GM18951 (cell line): ENCODE measurements around the gene TTLL1.
A peak's percentile ranks its signal among the peaks of the same experiment; 100 is the strongest.
"Not testable (repeated sequence)": the region's sequence is repeated elsewhere in the genome, so short reads cannot be mapped to it uniquely, and the experiment has no call there.

ENCODE experiments used
- POLR2A ChIP-seq: IDR thresholded peaks from 4 replicates; pipeline ENCODE4 v1.6.1; 2011; ENCODE audit warnings: mild to moderate bottlenecking; ENCODE audit not compliant: insufficient read length, insufficient read depth; ENCODE audit errors: extremely low read depth
- in situ Hi-C: fragments of 300-500 bp; cut with MboI; formaldehyde crosslinking; loops from one replicate; pipeline ENCODE4 v1.12.0; 2022; ENCODE audit warnings: low sequenced_read_pairs, mixed read lengths, inconsistent platforms; ENCODE audit not compliant: unreplicated experiment

Gene TTLL1

GRCh38 chr22:43035250-43035649 is 53.9 kb downstream of the TTLL1 start:
- TF ChIP-seq POLR2A: no peak
- in situ Hi-C loops: loop anchor here (10.0 to 25.0 kb wide), 2 partner anchors 170 to 398 kb away; partner anchors contain the start of genes ATP5MGL and CYB5R3

GRCh38 chr22:43031617-43032016 is 57.6 kb downstream of the TTLL1 start:
- in situ Hi-C loops: loop anchor here (10.0 to 25.0 kb wide), 2 partner anchors 167 to 394 kb away; partner anchors contain the start of genes ATP5MGL and CYB5R3
- TF ChIP-seq POLR2A: no peak

- in situ Hi-C loops: no loop called here
- TF ChIP-seq POLR2A: no peak
Observed at GRCh38 chr22:43018615-43019014, 70.6 kb downstream of the TTLL1 start.

- in situ Hi-C loops: no loop called here
- no peak for TF ChIP-seq POLR2A
Observed at GRCh38 chr22:43017525-43018460, 71.4 kb downstream of the TTLL1 start.

GRCh38 chr22:43016150-43016549 is 73.0 kb downstream of the TTLL1 start:
- in situ Hi-C loops: not testable (repeated sequence)

GRCh38 chr22:43015677-43016042 is 73.5 kb downstream of the TTLL1 start:
- no peak for TF ChIP-seq POLR2A
- in situ Hi-C loops: no loop called here

- in situ Hi-C loops: no loop called here
- peak; percentile 97 for TF ChIP-seq POLR2A
Observed at GRCh38 chr22:43014869-43015676, 74.1 kb downstream of the TTLL1 start, which contains the start of gene PACSIN2. Gene PACSIN2, minus strand, starts transcription at chr22:43015149. Its CDS starts 103,069 bp downstream, at chr22:42912080.

GRCh38 chr22:43014316-43014868 is 74.8 kb downstream of the TTLL1 start:
- in situ Hi-C loops: no loop called here
- no peak for TF ChIP-seq POLR2A

- TF ChIP-seq POLR2A: no peak
- in situ Hi-C loops: no loop called here
Observed at GRCh38 chr22:43013355-43014315, 75.6 kb downstream of the TTLL1 start.

- TF ChIP-seq POLR2A: no peak
- in situ Hi-C loops: no loop called here
Observed at GRCh38 chr22:43012390-43012789, 76.8 kb downstream of the TTLL1 start.

- in situ Hi-C loops: no loop called here
- TF ChIP-seq POLR2A: no peak
Observed at GRCh38 chr22:43011079-43011478, 78.1 kb downstream of the TTLL1 start.

- in situ Hi-C loops: no loop called here
Observed at GRCh38 chr22:43009444-43009843, 79.7 kb downstream of the TTLL1 start.

More at GRCh38 chr22:43009444-43009843, 79.7 kb downstream of the TTLL1 start:
- TF ChIP-seq POLR2A: no peak
